GM21515 (cell line): ENCODE data around the gene ARHGEF19.

Source experiments
- ATAC-seq: cut with Tn5 transposase; IDR thresholded peaks from one replicate; pipeline ENCODE4 v1.9.1; 2021; ENCODE audit not compliant: unreplicated experiment

Gene ARHGEF19

DNA sequence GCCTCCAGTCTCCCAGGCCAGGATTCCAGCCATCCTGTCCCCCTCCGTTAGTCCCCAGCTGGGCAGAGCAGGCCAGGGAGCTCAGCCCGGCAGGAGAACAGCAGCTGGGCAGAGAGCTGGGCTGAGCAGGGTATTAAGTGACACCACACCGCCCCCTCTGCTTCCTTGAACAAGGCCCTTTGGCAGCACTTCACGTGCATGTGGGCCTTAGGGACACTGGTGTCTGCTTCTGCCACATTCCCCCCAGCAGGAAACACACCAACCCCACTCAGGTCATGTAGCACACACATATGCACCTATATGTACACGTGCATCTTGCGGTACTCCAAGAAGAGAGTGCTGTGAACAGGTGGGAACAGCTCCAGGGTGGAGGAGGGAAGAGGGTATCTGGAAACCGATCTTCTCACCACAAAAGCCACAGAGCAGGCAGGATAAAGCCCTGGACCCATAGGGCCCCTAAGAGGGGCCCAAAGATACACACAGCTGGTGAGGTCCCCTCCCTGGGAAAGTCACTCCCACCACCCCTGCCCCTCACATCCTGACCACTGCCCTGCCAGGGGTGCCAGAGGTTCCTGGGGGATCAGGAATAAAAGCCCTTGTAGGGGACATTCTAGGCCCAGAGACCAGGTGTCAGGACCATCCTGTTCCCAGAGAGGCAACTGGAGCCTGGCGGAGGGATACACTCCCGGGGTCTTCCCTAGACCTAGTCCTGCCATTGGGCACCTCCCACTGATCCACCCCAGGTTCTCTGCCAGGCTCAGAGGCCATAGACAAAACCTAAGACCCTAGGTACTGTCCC is 61.1 kb downstream of the ARHGEF19 start:
- ATAC-seq = no peak

DNA sequence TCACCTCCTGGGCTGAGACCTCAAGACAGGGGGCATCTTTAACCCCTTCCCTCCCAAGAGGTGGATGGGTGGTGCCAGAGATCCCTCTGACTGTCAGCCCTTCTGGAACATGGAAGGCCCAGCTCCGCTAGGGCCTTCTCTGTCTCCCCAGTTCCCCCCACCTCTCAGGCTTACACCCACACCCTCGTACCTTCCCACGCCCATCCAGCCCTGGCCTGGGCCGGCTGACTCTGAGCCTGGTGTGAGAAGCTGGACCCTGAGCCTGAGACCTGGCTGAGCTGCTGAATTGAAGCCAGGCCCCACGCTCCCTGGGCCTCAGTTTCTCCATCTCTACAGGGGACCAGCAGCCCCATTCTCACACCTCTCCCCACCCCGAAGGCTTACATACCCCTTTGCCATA is 61.9 kb downstream of the ARHGEF19 start:
- ATAC-seq = no peak

DNA sequence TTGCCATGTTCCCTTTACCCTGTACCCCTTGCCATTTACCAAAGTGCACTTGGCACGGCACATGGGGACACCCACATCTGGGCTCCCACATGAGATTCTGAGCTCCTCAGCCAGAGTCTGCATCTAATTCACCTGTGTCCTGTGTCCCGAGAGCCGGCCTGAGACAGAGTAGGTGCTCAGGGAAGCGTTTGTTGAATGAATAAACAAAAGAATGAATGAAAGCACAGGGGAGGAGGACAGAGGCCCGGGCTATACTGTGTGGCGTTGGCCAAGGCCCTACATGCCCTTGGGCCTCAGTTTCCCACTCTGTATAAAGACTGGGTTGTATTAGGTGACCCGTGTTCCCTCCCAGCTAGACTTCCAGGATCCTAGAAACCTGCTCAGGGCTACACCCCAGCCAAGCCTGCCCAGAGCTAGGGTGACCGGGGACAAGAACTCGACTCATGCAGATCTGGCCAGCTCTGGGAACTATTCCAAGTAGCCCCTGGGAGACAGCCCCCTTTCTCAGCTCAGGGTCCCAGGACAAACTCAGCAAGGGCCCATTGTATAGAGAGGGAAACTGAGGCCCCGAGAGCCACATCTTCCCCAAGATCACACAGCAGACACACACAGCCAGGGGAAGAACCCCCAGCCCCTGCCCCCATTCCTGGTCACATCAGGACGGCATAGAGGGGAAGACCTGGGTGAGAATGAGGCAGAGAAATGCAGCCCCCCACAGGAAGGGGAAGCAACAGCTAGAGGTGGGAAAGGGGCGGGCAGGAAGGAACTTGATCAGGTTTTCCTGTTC is 62.6 kb downstream of the ARHGEF19 start:
- ATAC-seq = no peak

DNA sequence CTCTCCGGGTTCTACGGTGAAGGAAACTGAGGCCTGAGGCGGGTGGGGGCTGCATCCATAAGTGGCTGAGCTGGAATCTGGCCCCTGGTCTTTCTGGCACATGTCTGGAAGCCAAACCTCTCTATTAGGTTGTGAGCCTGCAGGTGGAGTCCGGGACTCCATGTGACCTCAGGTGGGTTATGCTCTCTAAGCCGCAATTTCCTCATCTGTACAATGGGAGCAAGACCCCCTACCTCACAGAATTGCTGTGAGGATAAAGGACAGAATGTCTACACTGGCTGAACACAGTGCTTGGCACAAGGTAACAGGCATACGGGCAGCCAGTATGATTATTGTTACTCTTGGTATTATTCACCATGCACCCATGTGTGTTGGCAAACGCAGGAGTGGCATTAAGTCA is 63.3 kb downstream of the ARHGEF19 start:
- ATAC-seq = no peak

DNA sequence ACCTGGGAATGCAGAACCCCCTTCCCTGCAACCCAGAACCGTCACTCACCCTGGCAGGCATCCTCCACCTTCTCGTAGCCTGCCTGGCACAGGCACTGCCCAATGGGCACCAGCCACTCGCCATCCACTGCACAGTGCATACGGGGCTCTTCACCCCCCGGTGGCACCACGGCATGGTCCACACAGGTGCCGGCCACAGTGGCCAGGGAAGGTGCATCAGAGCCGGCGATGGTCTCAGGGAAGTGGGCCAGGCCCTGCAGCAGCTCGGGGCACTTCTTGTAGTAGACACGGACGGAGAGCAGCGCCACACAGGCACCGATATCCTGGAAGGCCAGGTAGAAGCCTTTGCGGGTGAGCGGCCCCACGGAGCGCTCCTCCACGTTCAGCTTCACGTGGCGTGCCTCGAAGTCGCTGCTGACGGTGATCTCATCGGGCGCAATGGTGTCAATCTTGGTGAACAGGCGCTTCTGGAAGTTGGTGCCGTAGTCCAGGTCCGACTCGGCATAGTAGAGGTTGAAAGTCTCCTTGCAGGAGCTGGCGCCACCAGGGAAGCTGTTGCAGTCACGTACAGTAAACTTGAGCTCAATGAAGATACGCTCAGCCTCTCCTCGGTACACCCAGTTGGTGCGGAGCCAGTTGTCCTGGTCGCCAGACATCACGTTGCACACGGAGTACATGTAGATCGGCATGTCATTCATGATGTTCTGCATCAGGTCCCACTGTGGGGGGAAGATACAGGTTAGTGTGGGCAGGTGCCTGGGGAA is 63.9 kb downstream of the ARHGEF19 start:
- ATAC-seq = no peak
